Suprapubic skin (tissue), 4 donors: ENCODE results near the gene GPBAR1. TPM values are rescaled to one million over a fixed set of nuclear protein-coding genes. Genes with fewer than 3 reads are reported as not detected.

Experiments
- DNase-seq, 2 donors: peaks; one replicate each; pipeline ENCODE4 v3.0.0-alpha.2; 2019; ENCODE audit warnings: low spot score in 2 of 2
- H3K27ac ChIP-seq: fragments of 200-600 bp; sonication (generic); one replicate; pipeline ENCODE4 v1.5.1; 2019
- H3K27me3 ChIP-seq: fragments of 200-600 bp; sonication (generic); one replicate; pipeline ENCODE4 v1.5.1; 2019
- H3K36me3 ChIP-seq: fragments of 200-600 bp; sonication (generic); one replicate; pipeline ENCODE4 v1.5.1; 2019
- H3K4me1 ChIP-seq: fragments of 200-600 bp; sonication (generic); one replicate; pipeline ENCODE4 v1.5.1; 2019
- H3K4me3 ChIP-seq: fragments of 200-600 bp; sonication (generic); one replicate; pipeline ENCODE4 v1.5.1; 2019; ENCODE audit warnings: mild to moderate bottlenecking
- H3K9me3 ChIP-seq: fragments of 200-600 bp; sonication (generic); one replicate; pipeline ENCODE4 v1.5.1; 2019
- EP300 ChIP-seq: sonication (generic); formaldehyde crosslinking; IDR thresholded peaks from one replicate; pipeline ENCODE4 v1.6.1; 2017; ENCODE audit warnings: antibody characterized with exemption
- POLR2A ChIP-seq, 2 donors: fragments of 450-650 bp; IDR thresholded peaks; one replicate each; pipeline ENCODE4 v1.6.1; 2017; ENCODE audit warnings: antibody characterized with exemption in 2 of 2, mild to moderate bottlenecking in 2 of 2, moderate library complexity in 2 of 2
- POLR2AphosphoS5 ChIP-seq, 3 donors: sonication (generic); formaldehyde crosslinking; IDR thresholded peaks; one replicate each; pipeline ENCODE4 v1.6.1; 2017; ENCODE audit warnings: antibody characterized with exemption in 3 of 3
- WGBS: methylation state at CpG from one replicate; pipeline ENCODE4 v1.1.5; 2018; 5-methylcytosine and 5-hydroxymethylcytosine counted together
- total RNA-seq, 4 donors: library from RNA; depleted of rRNA; stranded (reverse); fragments of >200 nt; gene quantifications; one replicate each; pipeline ENCODE4 v1.1.0, GENCODE V29; 2016
- TF ChIP-seq, protein P1 (sequence below), 2 donors: fragments of 200-600 bp in 1 of 2; fragments of 450-650 bp in 1 of 2; sonication (generic) in 1 of 2; IDR thresholded peaks; one replicate each; pipeline ENCODE4 v1.5.1; 2016 to 2019; ENCODE audit warnings: antibody characterized with exemption in 2 of 2, mild to moderate bottlenecking in 1 of 2, moderate library complexity in 1 of 2

GPBAR1 gene
- total RNA-seq, 4 donors from 2014 or later, result 0.98 to 2.0 (median 1.6) TPM; not detected in 1

DNA sequence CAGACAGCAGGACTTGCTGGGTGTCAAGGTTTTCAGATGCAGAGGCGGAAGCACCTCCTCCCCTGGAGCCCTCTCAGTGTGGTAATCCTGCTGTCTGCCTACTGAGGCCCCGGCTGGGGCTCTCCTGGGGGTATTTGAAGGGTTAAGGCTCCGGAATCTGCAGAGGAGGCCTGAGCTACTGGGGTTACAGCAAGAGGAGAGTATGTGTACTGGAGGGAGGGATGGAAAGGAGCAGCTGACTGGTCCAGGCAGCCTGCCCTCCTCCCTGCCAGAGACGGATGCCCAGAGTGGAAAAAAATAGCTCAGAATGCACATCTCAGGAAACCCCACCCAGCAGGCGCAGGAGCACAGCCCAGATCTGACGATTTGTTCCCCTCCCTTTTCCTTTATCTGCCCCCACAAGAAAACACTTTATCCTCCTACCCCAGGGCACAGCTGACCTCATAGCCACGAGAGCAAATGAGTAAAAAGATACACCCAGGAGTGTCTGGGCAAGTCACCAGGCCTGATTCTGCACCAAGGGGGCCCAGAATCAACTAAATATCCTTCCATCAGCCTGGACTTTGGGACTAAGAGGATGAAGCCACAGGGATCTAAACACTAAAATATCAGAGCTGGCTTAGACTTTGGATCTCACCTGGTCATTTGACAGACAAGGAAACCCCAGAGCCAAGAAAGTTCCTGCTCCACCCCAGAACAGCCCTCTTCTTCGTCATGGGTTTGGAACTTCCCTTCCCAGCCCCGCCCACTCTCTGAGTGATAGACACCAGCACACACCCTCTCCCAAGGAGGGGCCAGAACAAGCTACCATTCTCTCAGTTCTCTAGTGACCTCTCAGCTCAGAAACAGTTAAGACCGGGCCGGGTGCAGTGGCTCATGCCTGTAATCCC, 26.0 kb downstream of the GPBAR1 start:
- TF ChIP-seq POLR2A (IDR thresholded peaks at IDR 0.05), result peak in 1 of 2 donors; percentile 37
- TF ChIP-seq EP300, result no peak
- TF ChIP-seq POLR2AphosphoS5 (IDR thresholded peaks at IDR 0.05), result peak in 1 of 3 donors; percentile 77
- Histone ChIP-seq H3K36me3 (peaks cover 2% of the 10 kb centered on the region), H3K9me3 (no peaks in the 10 kb centered on the region), H3K4me1 (peaks cover 97% of the 10 kb centered on the region), H3K4me3 (peak overlapping the region; percentile 45), H3K27me3 (no peaks in the 10 kb centered on the region), H3K27ac (peak overlapping the region; percentile 97)
- WGBS, result 0% methylated on average over 11 of the region's 11 CpGs
- DNase-seq, result peak; percentile 96 to 97

DNA sequence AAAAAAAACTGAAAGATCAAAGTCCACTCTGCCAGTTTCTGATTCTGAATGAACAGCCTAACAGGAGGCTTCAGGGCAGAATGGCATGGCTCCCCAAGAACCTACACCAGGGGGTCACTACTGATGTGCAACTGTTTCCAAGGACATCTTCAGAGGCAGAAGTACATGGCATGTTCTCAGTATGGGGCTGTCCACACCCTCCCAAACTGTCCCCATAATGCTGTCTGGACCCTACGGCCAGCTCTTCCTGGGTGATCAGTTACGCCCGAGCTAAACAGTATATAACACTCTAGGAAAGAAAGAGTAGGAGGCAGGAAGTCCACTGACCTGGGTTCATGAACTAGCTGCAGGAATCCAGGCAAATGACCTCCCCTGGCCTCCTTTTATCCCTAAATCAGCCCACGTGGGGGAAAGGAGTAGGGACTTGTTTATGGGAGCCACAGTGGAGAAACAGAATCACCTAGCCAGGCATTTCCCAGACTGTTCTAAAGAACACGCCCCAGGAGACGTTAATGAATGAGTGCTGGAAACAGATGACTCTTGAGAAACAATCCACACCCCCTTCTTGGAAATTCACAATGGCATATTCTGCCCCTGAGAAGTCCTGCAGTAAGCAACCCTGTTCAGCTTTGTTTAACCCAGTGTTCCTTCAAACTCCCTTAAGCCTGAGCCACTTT, 29.0 kb downstream of the GPBAR1 start:
- Histone ChIP-seq H3K4me3 (peak overlapping the region; percentile 73), H3K27ac (peak overlapping the region; percentile 97), H3K4me1 (peaks cover 91% of the 10 kb centered on the region), H3K27me3 (no peaks in the 10 kb centered on the region), H3K9me3 (no peaks in the 10 kb centered on the region), H3K36me3 (no peaks in the 10 kb centered on the region)
- TF ChIP-seq EP300, result no peak
- TF ChIP-seq POLR2A (IDR thresholded peaks at IDR 0.05), result peak in 1 of 2 donors; percentile 33
- peak in 2 of 3 donors; percentile 31 to 46 for TF ChIP-seq POLR2AphosphoS5 (IDR thresholded peaks at IDR 0.05)
- TF ChIP-seq, protein P1, sequence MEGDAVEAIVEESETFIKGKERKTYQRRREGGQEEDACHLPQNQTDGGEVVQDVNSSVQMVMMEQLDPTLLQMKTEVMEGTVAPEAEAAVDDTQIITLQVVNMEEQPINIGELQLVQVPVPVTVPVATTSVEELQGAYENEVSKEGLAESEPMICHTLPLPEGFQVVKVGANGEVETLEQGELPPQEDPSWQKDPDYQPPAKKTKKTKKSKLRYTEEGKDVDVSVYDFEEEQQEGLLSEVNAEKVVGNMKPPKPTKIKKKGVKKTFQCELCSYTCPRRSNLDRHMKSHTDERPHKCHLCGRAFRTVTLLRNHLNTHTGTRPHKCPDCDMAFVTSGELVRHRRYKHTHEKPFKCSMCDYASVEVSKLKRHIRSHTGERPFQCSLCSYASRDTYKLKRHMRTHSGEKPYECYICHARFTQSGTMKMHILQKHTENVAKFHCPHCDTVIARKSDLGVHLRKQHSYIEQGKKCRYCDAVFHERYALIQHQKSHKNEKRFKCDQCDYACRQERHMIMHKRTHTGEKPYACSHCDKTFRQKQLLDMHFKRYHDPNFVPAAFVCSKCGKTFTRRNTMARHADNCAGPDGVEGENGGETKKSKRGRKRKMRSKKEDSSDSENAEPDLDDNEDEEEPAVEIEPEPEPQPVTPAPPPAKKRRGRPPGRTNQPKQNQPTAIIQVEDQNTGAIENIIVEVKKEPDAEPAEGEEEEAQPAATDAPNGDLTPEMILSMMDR (IDR thresholded peaks at IDR 0.05), result no peak
- 21% methylated on average over 6 of the region's 6 CpGs for WGBS
- DNase-seq, result peak in 1 of 2 donors; percentile 66

DNA sequence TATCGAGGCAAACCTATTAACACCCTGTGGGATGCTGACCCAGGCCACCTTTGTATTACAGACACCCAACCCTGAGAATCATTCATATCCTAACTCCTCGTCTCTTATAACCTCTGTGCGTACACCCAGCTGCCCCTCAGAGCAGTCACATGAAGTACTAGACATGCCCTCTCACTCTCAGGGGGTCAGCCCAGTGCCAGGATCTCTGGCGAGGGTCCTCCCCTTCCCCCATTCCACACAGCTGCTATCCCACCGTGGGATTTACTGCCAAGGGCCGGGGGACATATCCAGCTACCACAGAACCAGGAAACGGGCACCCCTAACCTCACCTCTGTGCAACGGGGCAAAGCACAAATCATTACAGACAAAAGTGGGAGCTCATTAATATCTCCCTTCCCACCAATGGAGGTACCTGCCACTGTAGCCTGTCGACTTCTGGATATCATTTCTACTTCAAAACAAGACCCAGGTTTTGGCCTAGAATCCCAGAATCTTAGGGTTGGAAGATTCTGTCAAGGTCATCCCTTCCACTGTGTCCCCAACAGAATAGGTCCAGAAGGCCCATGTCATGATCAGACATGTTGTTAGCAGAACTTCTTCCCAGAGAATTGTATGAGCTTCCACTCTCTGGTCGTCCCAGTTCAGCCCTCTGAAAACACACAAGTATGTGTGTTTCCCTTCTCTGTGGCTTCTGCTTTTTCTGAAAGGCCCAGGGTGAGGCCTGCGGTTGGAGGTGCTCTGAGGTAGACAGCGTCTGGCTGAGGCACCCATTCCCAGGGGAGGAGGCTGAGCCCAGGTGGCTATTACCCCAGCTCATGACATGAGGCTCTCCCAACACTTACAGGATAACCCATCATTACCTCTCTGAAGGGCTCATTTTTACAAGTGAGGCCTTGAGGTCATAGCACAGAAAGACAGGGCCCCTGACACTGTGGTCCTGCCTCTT, 29.8 kb downstream of the GPBAR1 start:
- H3K27ac ChIP-seq, result peak overlapping the region; percentile 97
- peaks cover 89% of the 10 kb centered on the region for H3K4me1 ChIP-seq
- H3K27me3 ChIP-seq, result no peaks in the 10 kb centered on the region
- peak overlapping the region; percentile 73 for H3K4me3 ChIP-seq
- DNase-seq, result peak in 1 of 2 donors; percentile 62
- no peaks in the 10 kb centered on the region for H3K36me3 ChIP-seq
- 17% methylated on average over 12 of the region's 12 CpGs for WGBS
- H3K9me3 ChIP-seq, result no peaks in the 10 kb centered on the region
- no peak for TF ChIP-seq POLR2AphosphoS5 (IDR thresholded peaks at IDR 0.05)
- no peak for TF ChIP-seq POLR2A (IDR thresholded peaks at IDR 0.05)

DNA sequence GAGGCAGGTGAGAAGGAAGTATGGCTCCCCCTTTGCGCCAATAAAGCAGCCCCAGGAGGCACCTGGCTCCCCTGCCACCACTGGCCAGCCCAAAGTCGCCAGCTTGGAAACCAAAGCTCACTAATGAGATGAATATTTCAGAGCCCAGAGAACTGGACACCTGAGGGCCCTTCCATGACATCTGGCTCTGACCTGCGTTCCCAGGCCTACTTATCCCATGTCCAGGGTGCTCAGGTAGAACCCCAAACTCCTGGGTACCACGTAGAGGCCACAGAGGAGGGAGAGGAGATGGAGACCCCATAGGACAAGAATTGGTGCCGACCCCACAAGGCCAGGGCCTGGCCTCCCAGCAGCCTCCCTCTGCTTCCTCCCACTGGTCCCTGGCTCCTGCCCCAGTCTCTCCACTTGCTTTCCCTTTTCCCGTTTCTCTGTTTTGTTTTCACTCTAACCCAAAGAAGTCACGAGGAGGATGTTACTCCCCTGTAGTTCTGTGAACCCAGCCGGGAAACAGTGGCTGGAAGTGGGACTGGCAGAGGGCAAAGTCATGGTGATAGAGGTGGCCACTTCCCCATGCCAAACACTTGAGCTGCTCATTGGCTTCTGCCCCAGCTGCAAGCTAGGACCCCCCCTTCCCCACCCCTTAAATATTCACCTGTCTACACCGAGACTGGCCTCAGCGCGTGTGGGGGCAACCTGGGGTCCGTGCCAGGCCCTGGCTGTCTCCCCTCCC, 30.7 kb downstream of the GPBAR1 start:
- peak overlapping the region; percentile 73 for H3K4me3 ChIP-seq
- DNase-seq, result peak in 1 of 2 donors; percentile 63

More for the DNA sequence above, 30.7 kb downstream of the GPBAR1 start:
- 9% methylated on average over 11 of the region's 12 CpGs for WGBS
- Histone ChIP-seq H3K27me3 (no peaks in the 10 kb centered on the region), H3K9me3 (no peaks in the 10 kb centered on the region), H3K4me1 (peaks cover 87% of the 10 kb centered on the region), H3K27ac (peak overlapping the region; percentile 97), H3K36me3 (no peaks in the 10 kb centered on the region)
- TF ChIP-seq EP300, result no peak
- TF ChIP-seq, protein P1 (IDR thresholded peaks at IDR 0.05), result no peak
- TF ChIP-seq POLR2AphosphoS5 (IDR thresholded peaks at IDR 0.05), result no peak
- TF ChIP-seq POLR2A (IDR thresholded peaks at IDR 0.05), result no peak
